ENCODE data around the gene LEFTY1.

DNA sequence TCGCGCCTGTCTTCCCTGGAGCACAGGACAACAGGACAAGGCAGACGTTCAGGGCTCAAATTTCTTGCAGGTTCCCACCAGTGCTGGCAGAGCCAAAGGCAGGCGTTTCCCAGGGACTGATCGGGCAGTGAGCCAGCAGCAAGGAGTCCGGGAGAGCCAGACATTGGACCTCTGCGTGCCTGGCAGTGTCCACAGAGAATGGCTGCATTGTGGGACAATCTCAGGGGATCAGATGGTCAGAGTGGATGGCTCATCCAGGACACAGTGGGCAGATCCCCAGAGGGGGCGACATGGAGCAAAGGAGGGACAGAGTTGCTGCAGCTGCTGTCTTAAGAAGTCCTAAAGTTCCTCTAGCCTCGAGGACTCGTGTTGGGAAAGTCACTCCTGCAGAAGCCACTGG, 11.4 kb downstream of the LEFTY1 start:
- no peak for TF ChIP-seq ZBTB33 (IDR thresholded peaks at IDR 0.05; ENCODE audit: extremely low read depth, insufficient replicate concordance, low read length)
- TF ChIP-seq POLR2A (IDR thresholded peaks at IDR 0.05; ENCODE audit: borderline replicate concordance, extremely low read depth, insufficient read depth, insufficient read length): no peak
- TF ChIP-seq YY1 (IDR thresholded peaks at IDR 0.05; ENCODE audit: extremely low read depth, insufficient replicate concordance, low read depth, low read length): no peak

Data from HCT116 (cell line).